NCI-H1105 (cell line): ENCODE data around the gene MTMR3.
A peak's percentile ranks its signal among the peaks of the same experiment; 100 is the strongest.

ENCODE experiments used
- DNase-seq: peaks from one replicate; lab custom pipeline; 2025; lab: John Stamatoyannopoulos, UW

The MTMR3 gene

GRCh38 chr22:30004101-30004500 is 121.1 kb downstream of the MTMR3 start:
- no peak for DNase-seq

DNA sequence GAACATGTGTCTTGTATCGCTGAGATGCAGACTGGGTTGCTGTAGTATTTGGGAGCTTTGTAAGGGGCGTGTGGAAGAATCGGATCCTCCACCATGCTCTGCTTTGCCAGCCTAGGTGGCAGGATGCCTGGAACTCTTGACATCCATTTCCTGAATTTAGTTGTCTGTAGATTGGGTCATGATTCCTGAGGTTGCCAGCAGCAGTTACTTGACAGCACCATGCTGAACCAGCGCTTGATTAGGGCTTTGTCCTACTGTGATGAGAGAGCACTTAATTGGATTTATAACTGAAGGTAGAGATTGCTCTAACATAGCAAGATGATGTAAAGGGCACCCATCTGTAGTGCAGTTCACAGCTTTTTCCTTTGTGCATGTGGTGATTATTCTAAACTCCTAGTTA is 121.7 kb downstream of the MTMR3 start:
- DNase-seq = no peak

GRCh38 chr22:30005213-30005857 is 122.4 kb downstream of the MTMR3 start:
- DNase-seq = peak; percentile 27

DNA sequence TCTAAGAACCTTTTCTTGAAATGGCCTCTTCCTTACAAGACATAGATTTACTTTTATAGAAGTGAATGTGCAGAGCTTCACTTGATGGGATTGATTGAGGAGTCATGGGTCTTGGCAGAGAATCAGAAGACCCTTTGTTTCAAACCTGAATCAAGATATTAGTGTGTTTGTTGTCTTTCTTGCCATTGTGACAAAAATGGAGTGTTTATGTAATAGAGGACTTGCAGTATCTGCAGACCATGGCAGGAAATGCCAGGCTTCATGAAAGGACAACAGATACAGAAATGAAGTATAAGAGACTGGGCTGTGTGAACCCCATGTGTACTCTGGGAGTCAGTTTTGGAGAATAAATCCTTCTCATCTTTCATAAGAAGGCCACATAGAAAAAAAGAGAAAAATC is 124.4 kb downstream of the MTMR3 start:
- DNase-seq = no peak

DNA sequence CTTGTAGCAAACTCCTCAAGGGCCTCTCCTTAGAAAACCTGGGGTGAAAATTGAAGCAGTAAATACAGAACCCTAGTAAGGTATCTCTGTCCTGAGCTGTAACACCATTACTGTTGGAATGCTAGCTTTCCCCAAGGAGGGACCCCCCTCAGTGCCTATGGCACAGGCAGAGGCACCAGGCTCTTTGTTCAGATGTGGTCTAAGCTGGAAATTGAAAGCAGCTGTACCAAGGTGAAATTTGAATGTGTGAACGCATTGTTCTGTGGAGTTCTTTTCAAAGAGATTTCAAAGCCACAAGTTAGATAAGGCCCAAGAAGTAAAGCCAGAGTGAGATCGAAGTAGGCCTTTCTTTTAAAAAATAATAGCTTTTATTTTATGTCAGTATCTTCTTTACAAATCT is 125.4 kb downstream of the MTMR3 start:
- no peak for DNase-seq

DNA sequence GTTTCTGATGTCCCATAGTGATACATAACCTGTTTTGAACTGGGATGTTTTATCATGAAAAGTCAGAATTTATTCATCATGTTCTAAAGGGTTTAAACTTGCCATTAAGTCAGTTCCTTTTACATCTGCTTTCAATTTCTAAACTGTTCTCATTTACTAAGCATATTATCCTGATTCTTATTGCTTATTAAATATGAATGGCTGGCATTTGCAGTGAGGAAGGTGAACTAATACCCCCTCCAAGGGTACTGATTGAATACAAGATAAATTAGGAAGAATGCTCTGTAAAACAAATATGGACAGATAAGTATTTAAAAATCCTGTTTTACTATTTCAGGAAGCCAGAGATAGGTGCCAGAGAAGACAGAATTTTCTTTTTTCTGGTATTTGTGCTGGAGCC is 126.5 kb downstream of the MTMR3 start:
- DNase-seq = no peak

DNA sequence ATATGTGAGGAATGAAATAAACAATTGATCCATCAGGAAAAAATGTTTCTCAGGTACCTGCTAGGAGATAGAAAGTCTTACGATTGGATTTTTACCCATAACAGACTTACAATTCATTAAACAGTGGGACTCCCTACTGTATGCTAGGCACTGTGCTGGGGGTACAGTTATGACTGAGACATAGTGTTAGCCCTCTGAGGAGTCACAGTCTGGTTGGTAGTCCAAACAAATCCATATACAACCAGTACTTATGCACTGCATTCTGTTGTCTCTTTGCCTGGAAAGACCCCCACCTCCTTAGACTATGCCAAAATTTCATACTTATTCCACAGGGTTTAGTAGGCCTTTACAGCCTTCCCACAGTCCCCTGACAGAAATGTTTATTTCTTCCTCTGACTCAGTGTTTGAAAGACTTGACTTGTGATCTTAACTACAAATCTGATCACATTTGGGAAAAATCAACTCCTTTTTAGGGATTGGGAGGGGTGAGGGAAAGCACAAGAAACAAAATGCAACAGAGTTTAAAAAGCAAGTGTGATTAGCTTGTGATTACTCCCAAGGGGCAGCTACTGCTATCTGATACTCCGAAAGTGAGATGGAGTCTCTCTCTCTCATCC is 127.9 kb downstream of the MTMR3 start:
- DNase-seq = no peak

DNA sequence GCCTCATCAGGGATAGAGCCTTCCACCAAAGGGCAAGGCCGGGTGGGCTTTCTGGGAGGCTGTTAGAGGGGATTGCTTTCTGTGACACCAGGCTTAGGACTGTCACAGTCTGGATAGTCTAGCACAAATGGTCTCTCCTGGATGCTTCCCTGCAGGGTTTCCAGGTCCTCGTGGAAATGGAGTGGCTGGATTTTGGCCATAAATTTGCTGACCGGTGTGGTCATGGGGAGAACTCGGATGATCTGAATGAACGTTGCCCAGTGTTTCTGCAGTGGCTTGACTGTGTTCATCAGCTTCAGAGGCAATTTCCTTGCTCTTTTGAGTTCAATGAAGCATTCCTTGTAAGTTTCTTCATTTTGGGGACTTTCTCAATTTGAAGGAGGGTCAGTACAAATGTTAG is 130.2 kb downstream of the MTMR3 start:
- DNase-seq = no peak

DNA sequence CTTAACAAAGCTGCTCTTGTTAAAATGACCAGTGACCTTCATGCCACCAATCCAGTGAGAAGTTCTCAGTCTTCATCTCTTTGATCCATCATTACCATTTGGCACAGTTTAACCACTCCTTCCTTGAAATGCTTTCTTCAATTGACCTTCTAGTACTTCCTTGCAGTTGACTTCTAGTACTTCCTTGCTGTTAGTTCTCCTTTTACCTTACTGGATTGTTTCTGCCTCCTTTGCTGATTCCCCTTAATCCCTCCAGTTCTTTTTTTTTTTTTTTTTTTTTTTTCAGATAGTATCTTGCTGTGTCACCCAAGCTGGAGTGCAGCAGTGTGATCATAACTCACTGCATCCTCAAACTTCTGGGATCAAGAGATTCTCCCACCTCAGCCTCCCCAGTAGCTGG is 131.3 kb downstream of the MTMR3 start:
- DNase-seq = no peak

DNA sequence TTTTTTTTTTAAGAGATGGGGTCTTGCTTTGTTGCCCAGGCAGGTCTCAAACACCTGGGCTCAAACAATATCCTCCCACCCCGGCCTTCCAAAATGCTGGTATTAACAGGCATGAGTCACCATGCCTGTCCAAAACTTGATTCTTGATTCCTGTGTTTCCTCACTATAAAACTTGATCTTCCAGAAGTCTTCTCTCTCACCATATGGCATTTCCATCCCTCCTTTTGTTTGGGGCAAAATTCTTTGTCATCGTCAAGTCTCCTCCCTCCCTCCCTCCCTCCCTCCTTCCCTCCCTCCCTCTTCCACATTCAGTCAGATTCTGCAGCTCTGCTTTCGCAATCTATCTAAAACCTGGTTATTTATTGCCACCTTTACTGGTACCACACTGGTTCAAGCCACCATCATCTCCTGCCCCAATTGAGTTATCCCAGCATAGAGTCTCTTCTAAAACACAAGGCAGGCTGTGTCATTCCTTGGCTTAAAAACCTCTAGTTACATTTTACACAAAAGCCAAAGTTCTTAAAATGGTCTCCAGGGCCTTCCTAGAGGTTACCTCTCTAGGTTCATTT is 132.3 kb downstream of the MTMR3 start:
- DNase-seq = no peak

- DNase-seq = no peak
These were observed 132.9 kb downstream of the MTMR3 start for GRCh38 chr22:30015846-30016245.

DNA sequence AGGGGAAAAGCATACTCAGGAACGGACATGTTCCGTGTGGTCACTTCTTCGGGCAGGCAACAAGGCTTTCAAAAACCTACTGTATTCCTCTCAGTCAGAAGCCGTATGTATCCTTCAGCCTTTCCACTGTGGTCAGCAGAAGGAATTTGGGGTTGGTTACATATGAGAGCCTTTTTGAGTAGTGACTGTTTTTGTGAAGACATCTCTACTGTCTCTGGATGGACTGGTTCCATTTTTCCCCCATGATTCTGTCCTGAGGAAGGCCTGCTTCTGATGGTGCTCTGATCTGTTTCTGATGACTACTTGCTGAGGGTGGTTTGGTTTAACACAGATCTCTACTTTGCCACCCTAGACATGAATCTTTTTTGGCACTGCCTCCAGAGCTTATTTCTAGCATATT is 133.6 kb downstream of the MTMR3 start:
- no peak for DNase-seq

GRCh38 chr22:30017375-30018223 is 134.6 kb downstream of the MTMR3 start:
- DNase-seq = no peak

DNA sequence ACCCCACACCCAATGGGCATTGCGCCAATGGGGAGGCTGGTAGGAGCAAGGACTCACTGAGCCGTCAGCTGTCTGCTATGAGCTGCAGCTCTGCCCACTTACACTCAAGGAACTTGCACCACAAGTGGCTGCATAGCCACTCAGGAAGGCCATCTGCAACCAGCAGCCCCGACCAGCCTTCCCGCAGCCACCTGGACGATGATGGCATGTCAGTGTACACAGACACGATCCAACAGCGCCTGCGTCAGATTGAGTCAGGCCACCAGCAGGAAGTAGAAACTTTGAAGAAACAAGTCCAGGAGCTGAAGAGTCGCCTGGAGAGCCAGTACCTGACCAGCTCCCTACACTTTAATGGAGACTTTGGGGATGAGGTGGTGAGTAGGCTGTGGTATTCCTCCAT is 137.5 kb downstream of the MTMR3 start:
- DNase-seq = no peak

- DNase-seq = no peak
These were observed 138.4 kb downstream of the MTMR3 start for GRCh38 chr22:30021338-30021737.

DNA sequence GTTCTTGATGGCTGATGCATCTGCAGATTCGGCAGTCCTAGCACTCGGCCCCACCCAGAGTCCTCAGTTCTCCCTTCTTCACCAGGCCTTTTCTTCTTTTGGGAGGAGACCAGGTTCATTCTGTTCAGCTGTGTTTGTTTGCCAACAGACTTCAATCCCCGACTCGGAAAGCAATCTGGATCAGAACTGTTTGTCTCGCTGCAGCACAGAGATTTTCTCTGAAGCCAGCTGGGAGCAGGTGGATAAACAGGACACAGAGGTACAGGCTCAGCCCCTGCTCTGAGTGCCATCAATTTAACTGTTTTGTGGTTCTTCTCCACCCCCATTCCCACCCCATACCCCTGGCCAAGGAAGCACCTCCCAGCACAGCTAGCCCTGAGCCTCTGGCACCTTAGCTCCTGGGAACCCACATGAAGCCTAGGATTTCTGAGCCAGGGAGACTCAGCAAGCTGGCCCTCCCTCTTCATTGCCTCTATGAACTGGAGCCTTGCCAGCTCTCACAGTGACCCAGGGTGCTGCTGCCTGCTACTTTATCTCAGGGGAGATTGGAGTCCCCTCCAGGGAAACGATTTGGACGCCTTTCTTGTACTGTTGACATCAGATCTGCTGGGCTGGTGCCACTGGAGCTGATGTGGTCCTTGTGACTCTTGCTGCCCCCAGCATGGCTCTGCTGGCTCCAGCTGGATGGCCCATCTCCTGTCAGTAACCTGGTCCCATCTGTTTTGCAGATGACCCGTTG is 139.1 kb downstream of the MTMR3 start:
- no peak for DNase-seq

GRCh38 chr22:30023099-30023660 is 140.2 kb downstream of the MTMR3 start:
- no peak for DNase-seq

DNA sequence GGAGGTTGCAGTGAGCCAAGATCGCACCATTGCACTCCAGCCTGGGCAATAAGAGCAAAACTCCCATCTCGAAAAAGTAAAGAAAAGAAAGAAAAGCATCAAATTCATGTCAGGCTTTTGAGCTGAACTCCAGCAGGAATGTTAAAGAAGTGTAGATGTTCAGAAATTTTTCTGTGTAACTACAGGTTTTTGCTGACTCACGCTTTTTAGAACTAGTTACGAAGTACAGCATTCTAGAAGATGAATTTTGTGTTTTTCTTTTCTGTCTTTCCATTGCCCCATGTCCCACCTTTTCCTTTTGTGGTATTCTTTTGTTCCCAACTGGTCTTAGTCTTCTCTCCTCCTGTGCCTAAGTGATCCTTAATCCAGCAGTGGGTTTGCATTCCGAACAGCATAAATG is 141.3 kb downstream of the MTMR3 start:
- DNase-seq = no peak

DNA sequence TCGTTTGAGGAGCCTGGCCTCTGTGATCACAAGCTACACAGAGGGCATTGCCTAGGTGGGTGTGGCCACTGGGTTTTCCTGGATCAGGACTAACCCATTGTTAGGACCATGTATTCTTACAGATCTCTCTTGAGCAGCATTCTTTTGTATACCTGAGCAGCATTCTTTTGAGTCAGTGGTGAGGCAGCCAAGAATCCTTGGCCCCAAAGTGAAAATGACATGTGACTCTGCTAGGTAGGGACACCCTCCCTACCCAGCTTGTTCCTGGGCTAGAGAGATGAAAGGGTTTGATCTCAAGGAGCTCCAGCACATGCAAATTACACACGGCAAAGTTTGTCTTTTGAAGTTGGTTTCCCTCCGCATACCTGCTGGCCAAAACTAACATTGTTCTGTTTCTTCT is 142.2 kb downstream of the MTMR3 start:
- DNase-seq = no peak

- no peak for DNase-seq
These were observed 143.8 kb downstream of the MTMR3 start for GRCh38 chr22:30026756-30027155.

- no peak for DNase-seq
These were observed 144.2 kb downstream of the MTMR3 start for GRCh38 chr22:30027169-30027568.

- no peak for DNase-seq
These were observed 144.8 kb downstream of the MTMR3 start for GRCh38 chr22:30027791-30028190.
